ENCODE results near the gene SLC31A1. TPM values are rescaled to one million over a fixed set of nuclear protein-coding genes. Genes with fewer than 3 reads are reported as not detected.

The SLC31A1 gene
- total RNA-seq, 1 experiment from 2014 or later, result 64.9 TPM

DNA sequence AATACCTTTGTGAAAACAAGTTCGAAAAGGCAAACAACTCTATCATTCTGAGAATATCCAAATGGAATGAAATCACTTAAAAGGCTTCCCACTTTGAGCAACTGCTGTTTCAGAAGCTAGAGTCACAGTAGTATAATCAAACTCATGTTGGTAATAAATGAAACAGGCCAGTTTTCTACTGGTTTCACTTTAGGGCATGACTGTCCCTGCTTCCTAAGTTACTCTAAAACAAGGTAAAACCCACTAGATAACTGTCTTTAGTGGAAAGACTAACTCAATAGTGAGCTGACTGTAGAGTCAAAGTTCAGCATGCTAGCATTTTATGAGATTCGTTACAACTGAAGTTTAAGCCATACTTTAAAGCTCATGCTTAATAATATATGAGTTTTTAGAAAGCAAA, 48.0 kb downstream of the SLC31A1 start:
- DNase-seq, result no peak
- Mint-ChIP-seq H3K27me3 (ENCODE audit: insufficient read depth, unreplicated experiment) (no peaks in the 10 kb centered on the region), H3K4me1 (ENCODE audit: low read depth, unreplicated experiment) (no peaks in the 10 kb centered on the region), H3K9me3 (ENCODE audit: unreplicated experiment) (no peaks in the 10 kb centered on the region), H3K4me3 (ENCODE audit: unreplicated experiment) (no peak overlapping the region), H3K36me3 (ENCODE audit: insufficient read depth, unreplicated experiment) (peaks cover 31% of the 10 kb centered on the region), H3K27ac (ENCODE audit: unreplicated experiment) (no peak overlapping the region)
- Histone ChIP-seq H3K4me3 (ENCODE audit: low read depth, low read length) (no peak overlapping the region), H3K36me3 (ENCODE audit: control insufficient read depth, insufficient read depth, low read length) (no peaks in the 10 kb centered on the region; the same call in 1 of the 2 replicates), H3K9me3 (no peaks in the 10 kb centered on the region), H3K27me3 (replicated peaks; ENCODE audit: control insufficient read depth, insufficient read depth, low read length) (no peaks in the 10 kb centered on the region), H3K4me1 (no peaks in the 10 kb centered on the region)
- no TSS peak for BruUV-seq (replicated peaks)
- no peak for TF ChIP-seq CTCF (IDR thresholded peaks at IDR 0.05; ENCODE audit: insufficient read depth in 1 of 2, low read depth in 1 of 2, low read length in 1 of 2, severe bottlenecking in 1 of 2, unreplicated experiment in 1 of 2)
- ChIA-PET POLR2A (no interaction called here), CTCF (no interaction called here)
- intact Hi-C loops (cut with micrococcal nuclease; ENCODE audit: unreplicated experiment), result no loop called here

DNA sequence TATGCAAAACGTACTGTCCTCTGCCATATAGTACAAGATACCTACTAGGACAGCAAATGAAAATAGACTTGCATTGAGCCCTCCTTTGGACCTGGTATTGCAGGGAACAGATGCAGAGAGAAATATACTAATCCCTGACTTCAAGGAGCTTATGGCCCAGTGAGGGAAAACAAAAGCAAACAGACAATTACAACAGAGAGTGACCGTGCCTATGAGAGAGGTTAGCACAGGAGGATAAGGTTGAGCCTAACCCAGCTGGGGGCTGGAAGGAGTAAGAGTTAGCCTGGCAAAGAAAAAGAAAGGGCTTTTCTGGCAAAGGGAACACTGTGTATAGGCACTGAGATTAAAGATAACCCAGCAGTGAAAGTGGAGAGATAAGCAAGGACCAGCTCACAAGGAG, 48.5 kb downstream of the SLC31A1 start:
- Histone ChIP-seq H3K9me3 (no peaks in the 10 kb centered on the region), H3K4me3 (ENCODE audit: low read depth, low read length) (no peak overlapping the region), H3K36me3 (ENCODE audit: control insufficient read depth, insufficient read depth, low read length) (no peaks in the 10 kb centered on the region; the same call in 1 of the 2 replicates), H3K27me3 (replicated peaks; ENCODE audit: control insufficient read depth, insufficient read depth, low read length) (no peaks in the 10 kb centered on the region), H3K4me1 (no peaks in the 10 kb centered on the region)
- intact Hi-C loops (cut with micrococcal nuclease; ENCODE audit: unreplicated experiment), result no loop called here
- Mint-ChIP-seq H3K27me3 (ENCODE audit: insufficient read depth, unreplicated experiment) (no peaks in the 10 kb centered on the region), H3K4me3 (ENCODE audit: unreplicated experiment) (no peak overlapping the region), H3K27ac (ENCODE audit: unreplicated experiment) (no peak overlapping the region), H3K36me3 (ENCODE audit: insufficient read depth, unreplicated experiment) (peaks cover 31% of the 10 kb centered on the region), H3K9me3 (ENCODE audit: unreplicated experiment) (no peaks in the 10 kb centered on the region), H3K4me1 (ENCODE audit: low read depth, unreplicated experiment) (no peaks in the 10 kb centered on the region)
- BruUV-seq (replicated peaks), result no TSS peak
- DNase-seq, result no peak
- TF ChIP-seq CTCF (IDR thresholded peaks at IDR 0.05; ENCODE audit: insufficient read depth in 1 of 2, low read depth in 1 of 2, low read length in 1 of 2, severe bottlenecking in 1 of 2, unreplicated experiment in 1 of 2), result no peak
- ChIA-PET POLR2A (no interaction called here), CTCF (no interaction called here)

DNA sequence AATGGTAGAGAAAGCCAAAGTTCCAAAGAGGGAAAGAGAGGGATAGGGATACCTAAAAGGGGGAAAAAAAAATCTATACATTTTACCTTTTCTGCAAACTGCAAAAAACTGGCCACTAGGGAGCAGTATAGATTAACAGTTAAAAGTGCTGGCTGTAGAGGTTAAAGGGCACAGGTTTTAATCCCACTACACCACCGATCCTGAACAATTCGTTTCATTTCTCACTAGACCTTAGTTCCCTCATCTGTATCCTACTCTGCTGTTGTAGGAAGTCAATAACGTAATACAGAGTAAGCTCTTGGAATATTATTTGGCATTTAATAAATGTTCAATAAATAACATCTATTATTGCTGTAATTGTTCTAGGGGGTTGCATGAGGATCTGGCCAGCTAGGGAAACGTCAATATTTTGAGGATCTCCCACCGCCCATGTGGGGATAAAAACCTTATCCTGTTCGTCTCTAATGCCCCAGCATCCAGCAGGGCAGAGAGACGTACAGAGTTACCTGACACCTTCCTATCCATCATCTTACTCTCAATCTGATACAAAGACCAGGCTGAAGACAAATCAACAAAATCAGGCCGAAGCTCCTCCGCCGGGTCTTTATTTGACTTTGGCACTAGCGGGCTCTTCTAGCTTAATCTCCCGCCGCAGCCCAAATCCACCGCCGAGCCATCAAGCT, 53.3 kb downstream of the SLC31A1 start:
- no TSS peak for BruUV-seq (replicated peaks)
- no peaks in the 10 kb centered on the region for H3K4me1 Mint-ChIP-seq (ENCODE audit: low read depth, unreplicated experiment)
- no peaks in the 10 kb centered on the region for H3K9me3 Mint-ChIP-seq (ENCODE audit: unreplicated experiment)
- H3K4me3 ChIP-seq (ENCODE audit: low read depth, low read length), result peak overlapping the region; percentile 93
- CTCF ChIA-PET, result interaction anchor here (0.8 to 2.3 kb wide), 12 partner anchors 20 to 383 kb away, joined by 3 to 14 read pairs (median 6); partner anchors contain the start of genes ALAD, BSPRY, FKBP15 and POLE3
- no peak overlapping the region for H3K4me3 Mint-ChIP-seq (ENCODE audit: unreplicated experiment)
- TF ChIP-seq CTCF (IDR thresholded peaks at IDR 0.05; ENCODE audit: insufficient read depth in 1 of 2, low read depth in 1 of 2, low read length in 1 of 2, severe bottlenecking in 1 of 2, unreplicated experiment in 1 of 2), result peak; percentile 63 to 66
- H3K36me3 Mint-ChIP-seq (ENCODE audit: insufficient read depth, unreplicated experiment), result peaks cover 39% of the 10 kb centered on the region
- no peaks in the 10 kb centered on the region for H3K9me3 ChIP-seq
- no peaks in the 10 kb centered on the region; the same call in 1 of the 2 replicates for H3K36me3 ChIP-seq (ENCODE audit: control insufficient read depth, insufficient read depth, low read length)
- POLR2A ChIA-PET, result interaction anchor here (0.6 to 1.8 kb wide), 10 partner anchors 22 to 383 kb away, joined by 3 to 16 read pairs (median 6); partner anchors contain the start of genes ALAD, BSPRY, C9orf43 and FKBP15
- DNase-seq, result peak in 1 of 2 experiments; percentile 75
- no peak overlapping the region for H3K27ac Mint-ChIP-seq (ENCODE audit: unreplicated experiment)
- no peaks in the 10 kb centered on the region for H3K27me3 Mint-ChIP-seq (ENCODE audit: insufficient read depth, unreplicated experiment)
- H3K4me1 ChIP-seq, result no peaks in the 10 kb centered on the region
- intact Hi-C loops (cut with micrococcal nuclease; ENCODE audit: unreplicated experiment), result loop anchor here (1.0 to 5.0 kb wide), 7 partner anchors 28 to 384 kb away; partner anchors contain the start of genes ALAD, C9orf43, FKBP15 and POLE3
- no peaks in the 10 kb centered on the region for H3K27me3 ChIP-seq (replicated peaks; ENCODE audit: control insufficient read depth, insufficient read depth, low read length)
